BE2C (cell line): Measurements from ENCODE around the gene PPP2R3C.
A peak's percentile ranks its signal among the peaks of the same experiment; 100 is the strongest.

Experiments used
- DNase-seq: peaks from one replicate; pipeline ENCODE4 v3.0.0-alpha.2; 2020
- H3K27me3 ChIP-seq: fragments of 250-450 bp; sonication (Bioruptor Pico); 2 replicates; pipeline ENCODE4 v1.5.1; 2020; ENCODE audit warnings: mild to moderate bottlenecking
- H3K36me3 ChIP-seq: fragments of 250-450 bp; sonication (Bioruptor Pico); 2 replicates; pipeline ENCODE4 v1.5.1; 2020; ENCODE audit warnings: mild to moderate bottlenecking
- H3K4me1 ChIP-seq: fragments of 250-450 bp; sonication (Bioruptor Pico); 2 replicates; pipeline ENCODE4 v1.5.1; 2020
- H3K4me3 ChIP-seq: 2 replicates; pipeline ENCODE4 v1.5.1; 2011; ENCODE audit warnings: low read depth, low read length
- H3K9me3 ChIP-seq: fragments of 250-450 bp; sonication (Bioruptor Pico); 2 replicates; pipeline ENCODE4 v1.5.1; 2020
- TF ChIP-seq, protein P1 (sequence below): IDR thresholded peaks from 2 replicates; pipeline ENCODE4 v1.5.1; 2012; ENCODE audit warnings: mild to moderate bottlenecking, low read depth, low read length

PPP2R3C gene

DNA sequence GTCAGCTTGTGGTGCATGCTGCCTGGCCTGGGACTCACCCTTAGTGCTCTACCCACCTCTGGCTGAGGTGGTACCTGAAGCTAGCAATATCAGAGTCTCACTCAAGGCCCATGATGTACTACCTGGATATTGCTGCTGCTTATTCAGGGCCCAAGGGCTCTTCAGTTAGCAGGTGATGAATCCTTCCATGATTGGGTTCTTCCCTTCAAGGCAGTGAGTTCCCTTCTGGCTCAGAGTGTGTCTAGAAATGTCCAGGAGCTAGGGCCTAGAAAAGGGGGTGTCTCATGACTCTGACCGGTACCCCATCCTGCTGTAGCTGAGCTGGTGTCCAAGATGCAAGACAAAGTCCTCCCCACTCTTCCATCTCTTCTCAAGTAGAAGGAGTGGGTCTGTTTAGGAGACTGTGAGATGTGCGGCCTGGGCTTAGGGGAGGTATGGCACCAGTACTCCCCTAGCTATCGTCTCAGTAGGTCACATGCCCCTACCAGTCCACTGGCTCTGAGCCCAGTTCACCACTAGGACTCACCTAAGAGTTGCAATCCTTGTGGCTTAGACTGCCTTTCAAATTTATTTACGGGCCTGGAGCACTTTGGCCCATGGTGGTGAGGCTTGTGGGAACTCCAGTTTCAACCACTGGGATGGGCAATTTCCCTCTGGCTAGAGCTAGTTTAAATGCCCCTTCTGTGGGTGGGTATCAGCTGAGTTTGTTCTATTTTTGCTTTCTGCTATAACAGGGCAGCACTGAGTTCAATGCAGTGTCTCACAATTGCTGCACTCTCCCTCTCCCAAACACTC lies 12.7 kb upstream of the PPP2R3C start:
- DNase-seq: no peak
- Histone ChIP-seq H3K4me3 (no peak overlapping the region), H3K9me3 (no peaks in the 10 kb centered on the region), H3K4me1 (no peaks in the 10 kb centered on the region), H3K27me3 (no peaks in the 10 kb centered on the region), H3K36me3 (peaks cover 18% of the 10 kb centered on the region)
- TF ChIP-seq, protein P1, sequence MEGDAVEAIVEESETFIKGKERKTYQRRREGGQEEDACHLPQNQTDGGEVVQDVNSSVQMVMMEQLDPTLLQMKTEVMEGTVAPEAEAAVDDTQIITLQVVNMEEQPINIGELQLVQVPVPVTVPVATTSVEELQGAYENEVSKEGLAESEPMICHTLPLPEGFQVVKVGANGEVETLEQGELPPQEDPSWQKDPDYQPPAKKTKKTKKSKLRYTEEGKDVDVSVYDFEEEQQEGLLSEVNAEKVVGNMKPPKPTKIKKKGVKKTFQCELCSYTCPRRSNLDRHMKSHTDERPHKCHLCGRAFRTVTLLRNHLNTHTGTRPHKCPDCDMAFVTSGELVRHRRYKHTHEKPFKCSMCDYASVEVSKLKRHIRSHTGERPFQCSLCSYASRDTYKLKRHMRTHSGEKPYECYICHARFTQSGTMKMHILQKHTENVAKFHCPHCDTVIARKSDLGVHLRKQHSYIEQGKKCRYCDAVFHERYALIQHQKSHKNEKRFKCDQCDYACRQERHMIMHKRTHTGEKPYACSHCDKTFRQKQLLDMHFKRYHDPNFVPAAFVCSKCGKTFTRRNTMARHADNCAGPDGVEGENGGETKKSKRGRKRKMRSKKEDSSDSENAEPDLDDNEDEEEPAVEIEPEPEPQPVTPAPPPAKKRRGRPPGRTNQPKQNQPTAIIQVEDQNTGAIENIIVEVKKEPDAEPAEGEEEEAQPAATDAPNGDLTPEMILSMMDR: no peak

DNA sequence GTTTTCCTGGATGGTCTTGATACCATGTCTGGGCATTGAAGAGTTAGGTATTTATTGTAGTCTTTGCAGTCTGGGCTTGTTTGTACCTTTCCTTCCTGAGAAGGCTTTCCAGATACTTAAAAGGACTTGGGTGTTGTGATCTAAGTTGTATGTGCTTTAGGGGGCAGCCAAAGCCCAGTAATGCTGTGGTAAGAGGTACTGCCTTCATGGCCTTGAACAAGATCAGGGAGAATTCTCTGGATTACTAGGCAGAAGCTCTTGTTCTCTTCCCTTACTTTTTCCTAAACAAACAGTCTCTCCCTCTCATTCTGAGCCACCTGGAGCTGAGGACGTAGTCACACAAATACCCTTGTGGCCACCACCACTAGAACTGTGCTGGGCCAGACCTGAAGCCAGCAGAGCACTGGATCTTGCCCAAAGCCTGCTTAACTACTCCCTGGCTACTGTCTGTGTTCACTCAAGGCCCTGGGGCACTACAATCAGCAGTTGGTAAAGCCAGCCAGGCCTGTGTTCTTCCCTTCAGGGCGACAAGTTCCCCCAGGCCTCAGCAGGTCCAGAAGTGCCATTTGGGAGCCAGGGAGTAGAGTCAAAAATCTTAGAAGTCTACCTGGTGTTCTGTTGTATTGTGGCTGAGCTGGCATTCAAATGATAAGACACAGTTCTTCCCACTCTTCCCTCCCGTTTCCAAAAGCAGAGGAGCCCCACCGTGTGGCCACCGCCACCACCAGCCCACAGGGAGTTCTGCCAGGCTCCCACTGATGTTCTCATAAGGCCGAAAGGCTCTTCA lies 11.9 kb upstream of the PPP2R3C start:
- DNase-seq: no peak
- Histone ChIP-seq H3K36me3 (peaks cover 18% of the 10 kb centered on the region), H3K27me3 (no peaks in the 10 kb centered on the region), H3K9me3 (no peaks in the 10 kb centered on the region), H3K4me3 (no peak overlapping the region), H3K4me1 (no peaks in the 10 kb centered on the region)
- TF ChIP-seq, protein P1: no peak

DNA sequence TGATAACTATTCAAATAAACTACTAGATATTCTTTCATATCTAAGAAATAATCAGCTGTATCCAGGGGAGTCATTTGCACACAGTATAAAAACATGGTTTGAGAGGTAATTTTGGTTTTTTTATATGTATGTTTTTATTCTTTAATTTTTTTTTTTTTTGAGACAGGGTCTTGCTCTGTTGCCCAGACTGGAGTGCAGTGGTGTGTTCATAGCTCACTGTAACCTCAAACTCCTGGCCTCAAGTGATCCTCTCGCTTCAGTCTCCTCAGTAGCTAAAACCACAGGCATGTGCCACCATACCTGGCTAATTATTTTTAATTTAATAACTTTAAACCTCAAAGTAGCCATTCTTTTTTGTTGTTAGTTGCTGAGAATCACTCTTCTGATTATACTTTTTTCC lies 2.3 kb upstream of the PPP2R3C start:
- TF ChIP-seq, protein P1: no peak
- Histone ChIP-seq H3K36me3 (peaks cover 4% of the 10 kb centered on the region; the same call in 1 of the 2 replicates), H3K27me3 (no peaks in the 10 kb centered on the region), H3K9me3 (no peaks in the 10 kb centered on the region), H3K4me1 (no peaks in the 10 kb centered on the region; the same call in 1 of the 2 replicates), H3K4me3 (no peak overlapping the region)
- no peak for DNase-seq

DNA sequence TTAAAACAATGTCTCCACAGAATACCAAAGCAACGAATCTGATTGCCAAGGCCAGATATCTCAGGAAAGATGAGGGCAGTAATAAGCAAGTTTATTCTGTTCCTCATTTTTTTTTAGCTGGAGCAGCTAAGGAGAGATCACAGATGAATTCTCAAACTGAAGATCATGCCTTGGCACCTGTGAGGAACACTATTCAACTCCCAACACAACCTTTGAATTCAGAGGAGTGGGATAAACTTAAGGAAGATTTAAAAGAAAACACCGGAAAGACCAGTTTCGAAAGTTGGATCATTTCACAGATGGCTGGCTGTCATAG lies 1.6 kb upstream of the PPP2R3C start:
- TF ChIP-seq, protein P1: no peak
- no peak for DNase-seq
- Histone ChIP-seq H3K36me3 (peaks cover 5% of the 10 kb centered on the region; the same call in 1 of the 2 replicates), H3K27me3 (no peaks in the 10 kb centered on the region), H3K9me3 (no peaks in the 10 kb centered on the region), H3K4me3 (peak overlapping the region; percentile 91), H3K4me1 (no peaks in the 10 kb centered on the region; the same call in 1 of the 2 replicates)

DNA sequence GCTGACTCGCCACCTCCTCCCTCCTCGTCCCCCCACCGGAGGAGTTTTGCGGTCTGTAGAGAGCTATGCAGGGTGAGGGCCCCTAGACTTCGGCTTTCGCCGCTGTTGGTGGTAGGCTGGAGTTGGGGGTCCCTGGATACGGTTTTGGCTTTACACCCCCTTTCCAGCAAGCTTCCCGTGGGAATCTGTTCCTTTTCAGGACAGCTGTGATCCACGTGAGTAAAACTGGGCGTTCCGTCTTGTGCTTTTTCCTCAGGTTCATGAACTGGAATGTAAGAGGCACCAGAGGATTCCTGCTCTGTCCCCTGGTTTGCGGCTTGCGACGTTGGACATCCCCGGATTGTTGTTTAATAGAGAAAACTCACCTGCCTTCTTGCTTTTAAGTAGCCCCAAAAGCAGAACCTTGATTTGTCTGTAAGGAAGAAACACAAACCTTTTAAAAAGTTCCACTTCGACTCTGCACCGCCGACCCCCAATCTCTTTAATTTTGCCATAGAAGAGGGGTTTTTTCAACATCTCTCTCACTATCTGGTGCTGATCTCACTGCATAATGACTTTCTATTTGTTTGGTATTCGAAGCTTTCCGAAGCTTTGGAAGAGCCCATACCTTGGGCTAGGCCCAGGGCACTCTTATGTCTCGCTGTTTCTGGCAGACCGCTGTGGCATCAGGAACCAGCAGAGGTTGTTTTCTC lies 1.1 kb upstream of the PPP2R3C start:
- DNase-seq: no peak

More for the DNA sequence above, 1.1 kb upstream of the PPP2R3C start:
- no peaks in the 10 kb centered on the region; the same call in 1 of the 2 replicates for H3K4me1 ChIP-seq
- no peaks in the 10 kb centered on the region for H3K27me3 ChIP-seq
- peak overlapping the region; percentile 91 for H3K4me3 ChIP-seq
- H3K36me3 ChIP-seq: peaks cover 5% of the 10 kb centered on the region; the same call in 1 of the 2 replicates
- no peaks in the 10 kb centered on the region for H3K9me3 ChIP-seq
- TF ChIP-seq, protein P1: no peak
